Measurements from ENCODE around the gene MTF1.
"Not testable (repeated sequence)": the region's sequence is repeated elsewhere in the genome, so short reads cannot be mapped to it uniquely, and the experiment has no call there.

MTF1 gene

GRCh38 chr1:37782491-37782890 is 76.9 kb downstream of the MTF1 start:
- DNase-seq: no peak

GRCh38 chr1:37778654-37779053 is 80.7 kb downstream of the MTF1 start:
- DNase-seq: no peak

- DNase-seq: no peak
Observed at GRCh38 chr1:37776946-37777516, 82.4 kb downstream of the MTF1 start.

- DNase-seq: not testable (repeated sequence)
Observed at GRCh38 chr1:37771440-37771839, 88.0 kb downstream of the MTF1 start.

- DNase-seq: no peak
Observed at GRCh38 chr1:37767488-37767887, 91.9 kb downstream of the MTF1 start.

- no peak for DNase-seq
Observed at GRCh38 chr1:37765916-37766664, 93.3 kb downstream of the MTF1 start.

GRCh38 chr1:37764888-37765441 is 94.4 kb downstream of the MTF1 start, which contains the start of gene EPHA10:
Gene EPHA10 (minus strand): TSS chr1:37765120. CDS start chr1:37765066, 54 bp downstream.
- no peak for DNase-seq

GRCh38 chr1:37764414-37764825 is 95.0 kb downstream of the MTF1 start:
- peak; percentile 2 for DNase-seq

- no peak for DNase-seq
Observed at GRCh38 chr1:37763791-37764413, 95.5 kb downstream of the MTF1 start.

GRCh38 chr1:37762516-37762915 is 96.9 kb downstream of the MTF1 start:
- DNase-seq: no peak

- DNase-seq: no peak
Observed at GRCh38 chr1:37761416-37762095, 97.8 kb downstream of the MTF1 start.

Data from NCI-H1048 (cell line).